HUDEP-2 (cell line): ENCODE results near the gene SEMA7A.

Experiments used
- DNase-seq, 76 experiments: peaks; one replicate each; lab custom pipeline; 2025; ENCODE audit not compliant: unreplicated experiment in 76 of 76; lab: John Stamatoyannopoulos, UW

SEMA7A gene

DNA sequence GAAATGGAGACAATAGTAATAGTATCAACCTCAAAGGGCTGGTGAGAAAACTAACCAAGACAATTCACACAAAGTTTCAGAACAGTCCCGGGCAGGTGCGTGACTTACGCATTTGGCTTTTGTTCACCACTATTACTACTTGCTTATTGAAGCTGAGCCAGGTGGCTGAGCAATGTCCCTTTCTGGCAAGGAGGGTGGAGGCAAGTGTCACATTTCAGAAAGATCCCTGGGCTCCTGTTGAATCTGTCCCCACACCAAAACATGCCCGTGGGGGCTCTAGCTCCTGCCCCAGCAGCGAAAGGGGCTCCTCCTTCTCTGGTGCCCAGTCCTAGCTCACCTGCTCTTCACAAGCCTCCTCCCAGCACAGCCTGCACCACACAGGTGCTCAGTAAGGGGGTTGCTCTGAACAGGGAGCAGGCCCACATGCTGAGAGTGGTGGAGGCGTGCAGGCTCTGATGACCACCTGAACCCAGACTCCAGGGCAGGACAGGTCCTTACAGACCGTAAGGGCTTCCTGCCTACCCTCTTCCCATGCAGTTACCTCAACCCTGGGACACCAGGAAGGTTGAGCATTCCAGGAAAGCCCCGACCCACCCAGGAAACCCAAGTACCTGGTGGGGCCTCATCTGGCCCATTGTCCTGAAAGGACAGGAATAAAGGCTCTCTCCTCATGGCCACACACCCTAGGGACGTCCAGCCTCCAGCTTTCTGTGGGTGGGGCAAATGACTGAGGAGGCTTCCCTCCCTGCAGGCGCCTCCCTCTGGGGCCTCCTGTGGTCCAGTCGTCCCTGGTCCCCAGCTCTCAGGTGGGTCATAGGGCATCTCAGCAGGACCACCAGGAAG, 32.6 kb downstream of the SEMA7A start:
- DNase-seq: peak in 48 of 76 experiments; percentile 8 to 66 (median 42)

GRCh38 chr15:74400313-74400860, 33.4 kb downstream of the SEMA7A start:
- peak in 30 of 76 experiments; percentile 8 to 62 (median 32) for DNase-seq

DNA sequence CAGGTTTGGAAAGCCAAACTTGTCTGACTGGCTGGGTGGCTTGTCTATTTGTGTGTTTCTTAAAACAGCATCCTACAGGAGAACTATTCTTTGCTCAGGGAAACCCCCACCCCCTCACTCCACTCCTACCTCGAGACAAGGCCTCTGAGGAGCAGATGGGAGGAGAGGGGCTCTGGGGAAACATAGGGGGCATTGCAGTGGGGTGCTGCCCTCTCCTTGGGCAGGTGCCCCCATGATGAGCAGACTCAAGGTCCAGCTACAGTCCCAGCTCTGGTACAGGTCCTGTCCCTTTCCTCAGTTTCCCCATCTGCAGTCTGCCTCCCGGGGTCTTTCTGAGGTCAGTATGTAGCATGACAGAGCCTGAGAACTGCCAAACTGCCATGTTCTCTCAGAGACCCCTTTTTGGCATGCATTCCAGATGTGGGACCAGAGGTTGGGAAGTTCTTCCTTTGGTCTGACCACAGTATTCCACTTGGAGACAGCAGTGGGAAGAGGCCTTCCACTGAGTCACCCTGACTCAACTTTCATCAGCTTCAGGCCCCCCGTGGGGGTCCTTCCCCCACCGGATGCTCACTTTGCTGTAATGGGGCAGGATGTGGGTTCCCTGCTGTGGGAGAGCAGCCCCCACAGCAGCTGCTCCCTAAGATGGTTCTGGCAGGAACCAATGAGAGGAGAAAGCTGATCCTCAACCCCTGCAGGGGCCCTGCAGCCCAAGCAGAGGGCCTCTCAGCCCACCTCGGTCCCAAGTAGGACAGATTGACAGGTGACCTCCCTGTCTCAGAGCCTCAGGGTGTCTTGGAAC, 34.0 kb downstream of the SEMA7A start:
- DNase-seq: no peak

DNA sequence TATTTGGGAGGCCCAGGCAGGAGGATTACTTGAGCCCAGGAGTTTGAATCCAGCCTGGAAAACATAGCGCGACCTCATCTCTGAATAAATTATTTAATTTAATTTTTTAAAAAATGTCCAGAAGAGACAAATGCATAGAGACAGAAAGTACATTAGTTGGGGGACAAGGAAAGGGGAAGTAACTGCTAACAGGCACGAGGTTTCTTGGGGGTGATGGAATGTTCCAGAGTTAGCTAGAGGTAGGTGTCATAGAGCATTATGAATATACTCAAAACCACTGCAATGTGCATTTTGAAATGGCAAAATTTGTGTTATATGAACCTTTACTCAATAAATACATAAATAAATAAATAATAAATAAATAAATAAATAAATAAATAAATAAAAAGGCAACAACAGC, 34.7 kb downstream of the SEMA7A start:
- no peak for DNase-seq

DNA sequence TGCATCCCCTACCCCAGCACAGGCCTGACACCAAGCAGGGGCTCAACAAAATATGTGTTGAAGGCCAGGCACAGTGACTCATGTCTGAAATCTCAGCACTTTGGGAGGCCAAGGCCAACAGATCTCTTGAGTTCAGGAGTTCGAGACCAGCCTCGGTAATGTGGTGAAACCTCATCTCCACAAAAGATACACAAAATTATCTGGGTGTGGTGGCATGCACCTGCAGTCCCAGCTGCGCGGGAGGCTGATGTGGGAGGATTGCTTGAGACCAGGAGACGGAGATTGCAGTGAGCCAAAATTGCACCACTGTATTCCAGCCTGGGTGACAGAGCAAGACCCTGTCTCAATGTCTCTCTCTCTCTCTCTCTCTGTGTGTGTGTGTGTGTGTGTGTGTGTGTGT, 35.6 kb downstream of the SEMA7A start:
- peak in 10 of 76 experiments; percentile 14 to 52 (median 22) for DNase-seq

DNA sequence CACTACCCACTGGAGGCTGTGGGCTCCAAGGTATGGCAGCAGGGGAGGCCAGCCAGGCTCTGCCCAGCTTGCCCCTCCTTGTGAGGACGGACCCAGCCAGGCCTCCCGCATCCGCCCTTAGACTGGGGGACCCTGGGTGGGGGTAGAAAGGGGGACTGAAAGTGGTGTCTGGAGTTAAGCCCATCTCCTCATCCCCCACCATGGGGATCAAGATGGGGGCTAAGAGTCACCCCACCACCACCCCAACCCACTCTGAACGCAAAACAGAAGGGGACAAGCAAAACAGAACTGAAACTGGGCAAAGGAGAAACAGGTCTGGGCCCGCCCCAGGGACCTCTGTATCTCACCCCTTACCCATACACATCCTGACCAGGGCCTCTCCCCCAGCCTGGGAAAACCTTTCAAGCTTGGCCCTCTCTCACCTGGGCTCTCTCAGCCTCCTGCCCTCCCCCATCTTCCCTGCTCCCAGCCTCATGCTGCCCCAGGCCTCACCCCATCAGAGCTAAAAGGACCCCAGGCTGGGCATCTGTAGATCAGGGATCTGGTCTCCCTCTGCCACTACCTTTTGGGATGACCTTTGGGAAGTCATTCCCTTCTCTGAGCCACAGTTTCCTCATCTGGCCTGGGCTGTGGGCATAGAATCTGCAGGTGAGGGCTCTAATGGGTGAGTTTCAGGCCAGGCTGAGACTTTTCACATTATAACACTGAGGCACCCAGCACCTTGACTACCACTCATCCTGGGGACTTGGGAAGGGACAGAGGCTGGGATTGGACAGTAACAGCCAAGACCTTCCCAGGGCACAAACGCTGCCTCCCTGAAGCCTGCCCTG, 36.3 kb downstream of the SEMA7A start:
- no peak for DNase-seq

- peak in 2 of 76 experiments; percentile 21 to 42 for DNase-seq
These were observed 37.1 kb downstream of the SEMA7A start for GRCh38 chr15:74396445-74397238.

GRCh38 chr15:74396146-74396438, 37.7 kb downstream of the SEMA7A start:
- DNase-seq: peak in 1 of 76 experiments; percentile 62

- DNase-seq: no peak
These were observed 38.2 kb downstream of the SEMA7A start for GRCh38 chr15:74395319-74396145.

GRCh38 chr15:74394090-74394846, 39.5 kb downstream of the SEMA7A start:
- peak in 1 of 76 experiments; percentile 9 for DNase-seq

DNA sequence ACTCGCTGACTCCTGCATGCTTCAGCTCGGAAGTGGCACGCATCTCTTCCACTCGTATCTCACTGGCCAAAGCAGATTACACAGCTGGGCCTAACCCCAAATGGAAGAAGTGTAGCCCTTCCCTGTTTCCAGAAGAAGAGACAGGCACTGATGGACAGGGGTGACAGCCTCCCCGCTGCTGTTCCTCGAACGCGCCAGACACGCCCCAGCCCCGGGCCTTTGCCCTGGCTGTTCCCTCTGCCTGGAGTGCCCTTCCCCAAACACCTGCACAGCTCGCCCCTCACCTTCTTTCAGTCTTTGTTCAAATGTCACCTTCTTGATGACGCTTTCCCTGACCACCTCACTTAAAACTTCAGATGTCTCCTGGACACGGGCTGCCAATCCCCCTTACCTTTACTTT, 40.3 kb downstream of the SEMA7A start:
- DNase-seq: no peak

GRCh38 chr15:74392902-74393301, 40.9 kb downstream of the SEMA7A start:
- DNase-seq: no peak

DNA sequence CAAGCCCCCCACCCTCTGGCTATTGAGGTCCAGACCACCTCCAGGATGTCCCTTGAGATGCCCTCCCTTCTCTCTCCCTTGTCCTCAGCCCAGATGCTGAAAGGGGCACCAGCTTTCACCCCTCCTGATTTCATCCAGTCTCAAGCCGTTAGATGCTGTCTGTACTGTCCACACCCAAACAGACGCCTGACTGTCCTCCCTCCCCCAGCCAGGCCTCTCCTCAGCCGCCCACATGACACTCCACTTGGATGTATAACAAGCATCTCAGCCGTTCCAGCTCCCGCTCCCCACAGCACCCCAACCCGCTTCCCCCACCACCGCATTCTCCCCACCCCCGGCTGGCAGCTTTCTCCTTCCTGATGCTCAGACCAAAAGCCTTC, 41.3 kb downstream of the SEMA7A start:
- peak in 75 of 76 experiments; percentile 19 to 93 (median 87) for DNase-seq

DNA sequence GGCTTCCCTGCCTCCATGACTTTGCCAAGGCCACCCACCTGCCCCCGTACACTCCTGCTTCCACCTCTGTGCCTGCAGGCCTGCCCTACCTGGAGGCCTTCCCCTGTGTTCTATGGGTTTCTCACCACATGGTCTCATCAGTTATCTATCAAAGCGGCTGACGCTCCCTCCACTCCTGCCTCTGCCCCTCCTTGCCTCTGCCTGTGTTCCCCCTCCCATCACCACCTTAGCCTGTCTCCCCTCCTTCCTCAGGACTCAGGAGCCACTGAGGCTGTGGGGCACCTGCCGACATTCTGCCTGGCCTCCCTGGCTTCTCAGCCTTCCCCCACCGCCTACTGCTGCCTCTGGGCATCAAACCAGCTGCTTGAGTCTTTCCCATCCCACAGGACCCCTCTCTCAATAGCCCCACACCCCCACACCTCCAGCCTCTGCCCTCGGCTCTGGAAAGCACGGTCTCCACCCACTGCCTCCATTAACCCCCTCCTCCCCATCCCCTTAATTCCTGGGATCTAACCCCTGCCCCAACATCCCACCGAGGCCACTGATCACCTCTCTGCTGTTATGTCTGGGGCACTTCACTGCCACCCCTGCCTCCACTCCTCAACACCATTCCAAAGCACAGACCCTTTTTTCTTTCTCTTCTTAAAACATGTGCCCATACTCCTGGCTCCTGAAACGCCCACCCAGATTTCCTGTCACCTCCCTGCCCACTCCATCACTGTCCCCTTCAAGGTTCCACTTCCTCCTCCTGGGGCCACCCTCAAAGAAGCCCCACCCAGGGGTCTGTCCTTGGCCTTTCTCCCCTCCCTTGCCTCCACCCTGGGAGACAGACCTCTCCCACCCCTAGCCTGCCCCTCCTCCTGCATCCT, 41.9 kb downstream of the SEMA7A start:
- DNase-seq: peak in 24 of 76 experiments; percentile 6 to 62 (median 38)

- peak in 14 of 76 experiments; percentile 26 to 72 (median 43) for DNase-seq
These were observed 43.0 kb downstream of the SEMA7A start for GRCh38 chr15:74390647-74391288.

GRCh38 chr15:74390049-74390646, 43.6 kb downstream of the SEMA7A start:
- DNase-seq: peak in 8 of 76 experiments; percentile 23 to 50 (median 44)
